LNCaP clone FGC (cell line): ENCODE results near the gene CDCA7.

Source experiments
- DNase-seq: peaks from one replicate; pipeline ENCODE4 v3.0.0-alpha.2; 2011; ENCODE audit warnings: low read depth
- H3K4me3 ChIP-seq: 2 replicates; pipeline ENCODE4 v1.5.1; 2011; ENCODE audit warnings: mild to moderate bottlenecking, low read depth, low read length, control low read depth
- TF ChIP-seq, protein P1 (sequence below): IDR thresholded peaks from 2 replicates; pipeline ENCODE4 v1.5.1; 2012; ENCODE audit warnings: mild to moderate bottlenecking; ENCODE audit not compliant: control insufficient read depth, insufficient read depth; ENCODE audit errors: extremely low read depth

Gene CDCA7

GRCh38 chr2:173350383-173350782 lies 4.3 kb upstream of the CDCA7 start:
- DNase-seq: no peak
- TF ChIP-seq, protein P1, sequence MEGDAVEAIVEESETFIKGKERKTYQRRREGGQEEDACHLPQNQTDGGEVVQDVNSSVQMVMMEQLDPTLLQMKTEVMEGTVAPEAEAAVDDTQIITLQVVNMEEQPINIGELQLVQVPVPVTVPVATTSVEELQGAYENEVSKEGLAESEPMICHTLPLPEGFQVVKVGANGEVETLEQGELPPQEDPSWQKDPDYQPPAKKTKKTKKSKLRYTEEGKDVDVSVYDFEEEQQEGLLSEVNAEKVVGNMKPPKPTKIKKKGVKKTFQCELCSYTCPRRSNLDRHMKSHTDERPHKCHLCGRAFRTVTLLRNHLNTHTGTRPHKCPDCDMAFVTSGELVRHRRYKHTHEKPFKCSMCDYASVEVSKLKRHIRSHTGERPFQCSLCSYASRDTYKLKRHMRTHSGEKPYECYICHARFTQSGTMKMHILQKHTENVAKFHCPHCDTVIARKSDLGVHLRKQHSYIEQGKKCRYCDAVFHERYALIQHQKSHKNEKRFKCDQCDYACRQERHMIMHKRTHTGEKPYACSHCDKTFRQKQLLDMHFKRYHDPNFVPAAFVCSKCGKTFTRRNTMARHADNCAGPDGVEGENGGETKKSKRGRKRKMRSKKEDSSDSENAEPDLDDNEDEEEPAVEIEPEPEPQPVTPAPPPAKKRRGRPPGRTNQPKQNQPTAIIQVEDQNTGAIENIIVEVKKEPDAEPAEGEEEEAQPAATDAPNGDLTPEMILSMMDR: no peak
- H3K4me3 ChIP-seq: no peak overlapping the region

GRCh38 chr2:173351879-173352278 lies 2.8 kb upstream of the CDCA7 start:
- TF ChIP-seq, protein P1: no peak
- DNase-seq: no peak
- no peak overlapping the region for H3K4me3 ChIP-seq

GRCh38 chr2:173353556-173353955 lies 1.1 kb upstream of the CDCA7 start:
- DNase-seq: no peak
- H3K4me3 ChIP-seq: no peak overlapping the region
- TF ChIP-seq, protein P1: no peak

DNA sequence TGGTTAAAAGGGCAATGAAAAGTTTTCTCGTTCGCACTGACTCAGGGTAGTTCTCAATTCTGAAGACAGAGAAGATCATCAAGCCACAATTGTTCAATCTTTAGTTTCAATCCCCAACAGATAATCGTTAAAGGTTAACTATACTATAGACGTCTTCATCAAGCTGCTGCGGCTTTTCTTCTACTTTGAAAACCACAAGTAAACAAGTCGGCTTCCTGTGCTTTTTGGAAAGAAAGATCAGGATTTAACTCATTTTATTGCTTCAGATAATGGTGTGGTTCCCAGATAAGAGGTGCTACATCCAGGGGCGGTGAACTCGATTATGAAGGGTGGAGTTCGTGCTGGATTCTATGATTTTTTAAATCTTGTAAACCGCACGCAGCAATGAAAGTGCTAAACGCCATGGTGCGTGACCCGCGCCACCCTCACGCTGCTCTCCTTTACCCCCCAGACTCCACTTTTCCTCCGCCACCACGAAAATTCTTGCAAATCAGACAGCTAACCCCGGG lies 545 bp upstream of the CDCA7 start:
- TF ChIP-seq, protein P1: no peak
- peak overlapping the region; percentile 81 for H3K4me3 ChIP-seq
- no peak for DNase-seq

- TF ChIP-seq, protein P1: no peak
- peak overlapping the region; percentile 81 for H3K4me3 ChIP-seq
- DNase-seq: peak; percentile 8
Measured at GRCh38 chr2:173355132-173355865, 627 bp downstream of the CDCA7 start.

GRCh38 chr2:173355866-173356508 lies 1.3 kb downstream of the CDCA7 start:
- H3K4me3 ChIP-seq: peak overlapping the region; percentile 81
- TF ChIP-seq, protein P1: no peak
- no peak for DNase-seq
